PC-3 (cell line): Measurements from ENCODE around the gene B3GALNT1. TPM values are rescaled to one million over a fixed set of nuclear protein-coding genes. Genes with fewer than 3 reads are reported as not detected.

Experiments used
- ATAC-seq: fragments of 200-7000 bp; cut with Tn5 transposase; 2 replicates; pipeline ENCODE4 v1.9.1; 2020; ENCODE audit warnings: mild to moderate bottlenecking, moderate library complexity
- Bru-seq: library from RNA; stranded (reverse); fragments of 400-500 nt; gene quantifications from one replicate; lab custom pipeline; 2021; lab: Mats Ljungman, UMichigan
- BruChase-seq, 2 experiments: library from RNA; stranded (reverse); fragments of 400-500 nt; gene quantifications; one replicate each; lab custom pipeline; 2021; lab: Mats Ljungman, UMichigan
- BruUV-seq: library from RNA; stranded (reverse); fragments of 400-500 nt; replicated peaks from 2 replicates; lab custom pipeline; 2021; lab: Mats Ljungman, UMichigan
- CTCF ChIA-PET: fragments of 300-600 bp; sonication (Branson Sonifier 250); formaldehyde crosslinking; loops from one replicate; lab custom pipeline; 2022; ENCODE audit warnings: antibody characterized with exemption; lab: Charles Lee
- POLR2A ChIA-PET: fragments of 300-600 bp; sonication (Branson Sonifier 250); formaldehyde crosslinking; loops from one replicate; lab custom pipeline; 2022; ENCODE audit warnings: antibody characterized with exemption; ENCODE audit not compliant: unreplicated experiment; lab: Charles Lee
- DNase-seq: peaks from one replicate; pipeline ENCODE4 v3.0.0-alpha.2; 2015
- H2AFZ ChIP-seq: fragments of 300-600 bp; sonication (generic); 2 replicates; pipeline ENCODE4 v1.6.0; 2016; ENCODE audit warnings: antibody characterized with exemption, low read length
- H3F3A ChIP-seq: fragments of 300-600 bp; sonication (generic); one replicate; pipeline ENCODE4 v1.6.0; 2017; ENCODE audit warnings: antibody characterized with exemption, low read length, control low read depth, mild to moderate bottlenecking; ENCODE audit not compliant: unreplicated experiment
- H3K27ac ChIP-seq: fragments of 300-600 bp; sonication (generic); 2 replicates; pipeline ENCODE4 v1.5.1; 2016; ENCODE audit warnings: mild to moderate bottlenecking, low read length
- H3K27me3 ChIP-seq: fragments of 300-600 bp; sonication (generic); 2 replicates; pipeline ENCODE4 v1.6.1; 2016; ENCODE audit warnings: low read length, mixed read lengths
- H3K36me3 ChIP-seq: fragments of 300-600 bp; sonication (generic); 2 replicates; pipeline ENCODE4 v1.6.1; 2016; ENCODE audit warnings: low read depth, mixed run types, low read length, mixed read lengths
- H3K4me1 ChIP-seq: fragments of 300-600 bp; sonication (generic); 2 replicates; pipeline ENCODE4 v1.5.1; 2016; ENCODE audit warnings: low read length; ENCODE audit not compliant: insufficient read depth
- H3K4me2 ChIP-seq: fragments of 300-600 bp; sonication (generic); 2 replicates; pipeline ENCODE4 v1.6.0; 2016; ENCODE audit warnings: low read length
- H3K4me3 ChIP-seq: fragments of 300-600 bp; sonication (generic); 2 replicates; pipeline ENCODE4 v1.5.1; 2016; ENCODE audit warnings: mild to moderate bottlenecking, low read length, mixed read lengths
- H3K79me2 ChIP-seq: fragments of 300-600 bp; sonication (generic); 2 replicates; pipeline ENCODE4 v1.6.1; 2017; ENCODE audit warnings: low read length, mixed read lengths
- H3K9ac ChIP-seq: fragments of 300-600 bp; sonication (generic); 2 replicates; pipeline ENCODE4 v1.6.0; 2016; ENCODE audit warnings: mild to moderate bottlenecking, low read length
- H3K9me2 ChIP-seq: fragments of 300-600 bp; sonication (generic); replicated peaks from 2 replicates; pipeline ENCODE4 v1.6.1; 2016; ENCODE audit warnings: mixed run types, low read length, mixed read lengths
- H3K9me3 ChIP-seq: fragments of 300-600 bp; sonication (generic); 2 replicates; pipeline ENCODE4 v1.6.1; 2016; ENCODE audit warnings: low read length, mixed read lengths
- H4K20me1 ChIP-seq: fragments of 300-600 bp; sonication (generic); 2 replicates; pipeline ENCODE4 v1.6.1; 2016; ENCODE audit warnings: low read length, mixed read lengths
- EZH2 ChIP-seq: fragments of 300-600 bp; sonication (generic); IDR thresholded peaks from one replicate; pipeline ENCODE4 v1.6.1; 2017; ENCODE audit warnings: antibody characterized with exemption, mild to moderate bottlenecking, low read length; ENCODE audit not compliant: unreplicated experiment
- EZH2phosphoT487 ChIP-seq: fragments of 300-600 bp; sonication (generic); IDR thresholded peaks from 2 replicates; pipeline ENCODE4 v1.6.1; 2018; ENCODE audit warnings: mild to moderate bottlenecking, antibody characterized with exemption, low read length, borderline replicate concordance
- intact Hi-C: fragments of 100-400 bp; cut with micrococcal nuclease; formaldehyde crosslinking; loops from 2 replicates; pipeline ENCODE4 v1.9.0; 2023
- long read RNA-seq: library from polyadenylated mRNA; unstranded; transcript quantifications from one replicate; pipeline ENCODE4 v2.0.0, GENCODE V29; 2021; ENCODE audit not compliant: unreplicated experiment
- total RNA-seq: library from RNA; depleted of rRNA; stranded (reverse); fragments of >200 nt; gene quantifications from 2 replicates; pipeline ENCODE4 v1.2.3, GENCODE V29; 2014; rRNA removed
- TF ChIP-seq, protein P1 (sequence below): fragments of 300-600 bp; sonication (generic); conservative IDR thresholded peaks from 2 replicates; pipeline ENCODE4 v1.5.1; 2017; ENCODE audit warnings: antibody characterized with exemption, low read depth, mild to moderate bottlenecking, low read length

B3GALNT1 gene, protein sequence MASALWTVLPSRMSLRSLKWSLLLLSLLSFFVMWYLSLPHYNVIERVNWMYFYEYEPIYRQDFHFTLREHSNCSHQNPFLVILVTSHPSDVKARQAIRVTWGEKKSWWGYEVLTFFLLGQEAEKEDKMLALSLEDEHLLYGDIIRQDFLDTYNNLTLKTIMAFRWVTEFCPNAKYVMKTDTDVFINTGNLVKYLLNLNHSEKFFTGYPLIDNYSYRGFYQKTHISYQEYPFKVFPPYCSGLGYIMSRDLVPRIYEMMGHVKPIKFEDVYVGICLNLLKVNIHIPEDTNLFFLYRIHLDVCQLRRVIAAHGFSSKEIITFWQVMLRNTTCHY
- 110 and 125 TPM in 2 replicates for total RNA-seq
- percentile 93 among the genes with signal in this experiment for Bru-seq, nascent RNA
- BruChase-seq, experiment 1, labeled RNA remaining after a 6-hour chase = percentile 91 among the genes with signal in this experiment
- BruChase-seq, experiment 2, labeled RNA remaining after a 2-hour chase = percentile 90 among the genes with signal in this experiment
- long read RNA-seq, transcript B3GALNT1-212 (5 exons, 1,660 nt) = major isoform, 78 of 304 reads
- long read RNA-seq, transcript B3GALNT1-202 (4 exons, 3,221 nt) = minor isoform, 17 of 304 reads
- long read RNA-seq, transcript B3GALNT1-218 (4 exons, 541 nt) = minor isoform, 49 of 304 reads
- long read RNA-seq, transcript B3GALNT1-201 (5 exons, 3,313 nt) = minor isoform, 22 of 304 reads
- long read RNA-seq, partial matches to known transcripts = 27 of 304 reads
- long read RNA-seq, other reads (novel, unspliced or antisense) = 99 of 304 reads

DNA sequence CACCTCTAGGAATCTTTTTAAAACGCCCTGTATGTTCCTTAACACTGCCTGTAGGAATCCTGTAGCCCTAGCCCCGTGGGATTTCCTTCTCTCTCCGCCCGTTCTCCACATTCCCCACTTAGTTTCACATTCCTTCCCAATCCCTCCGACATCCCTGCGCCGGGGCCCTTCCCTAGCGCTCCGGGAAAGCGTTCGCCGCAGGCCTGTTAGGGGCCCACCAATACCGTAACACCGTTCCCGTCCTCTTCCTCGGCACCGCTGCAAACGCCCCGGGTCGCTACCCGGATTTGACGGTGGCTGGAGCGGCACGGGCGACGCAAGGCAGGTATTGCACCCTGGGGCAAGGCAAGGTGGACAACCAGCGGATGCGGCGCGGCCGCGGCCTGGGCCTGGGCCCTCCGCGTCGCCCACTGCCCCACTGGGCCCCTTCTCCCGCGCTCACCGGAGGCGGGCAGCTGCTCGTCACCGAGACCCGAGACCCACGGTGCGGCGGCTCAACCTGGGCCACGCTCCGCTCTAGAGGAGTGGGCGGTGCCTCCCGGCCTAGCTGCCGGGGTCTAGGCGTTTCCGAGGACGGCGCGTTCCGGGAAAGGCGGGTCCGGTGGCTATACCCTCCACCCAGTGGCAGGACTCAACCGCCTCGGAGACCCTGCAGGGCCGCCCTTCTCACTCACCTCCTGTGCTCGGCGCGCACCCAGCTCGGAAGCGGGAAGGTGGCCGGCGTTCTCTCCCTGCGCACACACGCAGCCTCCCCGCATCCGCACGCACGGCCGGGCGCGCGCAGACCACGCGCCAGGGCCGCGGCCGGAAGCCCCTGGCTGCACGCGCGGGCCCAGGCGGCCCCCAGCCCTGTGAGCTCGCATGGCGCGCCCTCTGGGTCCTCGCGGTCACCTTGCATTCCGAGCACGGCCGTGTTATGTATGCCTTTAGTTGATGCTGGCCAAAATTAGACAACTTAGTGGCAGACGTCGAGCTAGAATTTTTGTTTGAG lies at the start of gene B3GALNT1:
TSS of gene B3GALNT1 (minus strand) at position 789 of the 991 bp plus-strand sequence. CDS start 18,595 bp downstream, outside the sequence.
- H3F3A ChIP-seq = peaks cover 3% of the 10 kb centered on the region
- ChIA-PET POLR2A (no interaction called here), CTCF (interaction anchor here (0.6 kb wide), 1 partner anchor 269 kb away, joined by 3 read pairs; no protein-coding TSS in a partner anchor)
- peak within 1 kb of the TSS; percentile 85 for H2AFZ ChIP-seq
- peak within 1 kb of the TSS; percentile 89 for H3K4me2 ChIP-seq
- H3K27me3 ChIP-seq = no peaks in the 10 kb centered on the region
- H3K9me3 ChIP-seq = no peaks in the 10 kb centered on the region
- peak within 1 kb of the TSS; percentile 55 for H3K27ac ChIP-seq
- intact Hi-C loops = loop anchor here (1.0 to 5.0 kb wide), 4 partner anchors 35 to 168 kb away; no protein-coding TSS in a partner anchor
- TF ChIP-seq EZH2phosphoT487 = peak; percentile 97
- TF ChIP-seq EZH2 = no peak
- ATAC-seq = peak; percentile 72
- peaks cover 72% of the 10 kb centered on the region for H3K4me1 ChIP-seq
- peak; percentile 65 for DNase-seq
- BruUV-seq = no TSS peak
- no peaks in the 10 kb centered on the region for H4K20me1 ChIP-seq
- H3K9ac ChIP-seq = peak within 1 kb of the TSS; percentile 81
- H3K4me3 ChIP-seq = peak within 1 kb of the TSS; percentile 89
- H3K79me2 ChIP-seq = peaks cover 46% of the 10 kb centered on the region
- peaks cover 25% of the 10 kb centered on the region for H3K36me3 ChIP-seq
- H3K9me2 ChIP-seq = no peaks in the 10 kb centered on the region

DNA sequence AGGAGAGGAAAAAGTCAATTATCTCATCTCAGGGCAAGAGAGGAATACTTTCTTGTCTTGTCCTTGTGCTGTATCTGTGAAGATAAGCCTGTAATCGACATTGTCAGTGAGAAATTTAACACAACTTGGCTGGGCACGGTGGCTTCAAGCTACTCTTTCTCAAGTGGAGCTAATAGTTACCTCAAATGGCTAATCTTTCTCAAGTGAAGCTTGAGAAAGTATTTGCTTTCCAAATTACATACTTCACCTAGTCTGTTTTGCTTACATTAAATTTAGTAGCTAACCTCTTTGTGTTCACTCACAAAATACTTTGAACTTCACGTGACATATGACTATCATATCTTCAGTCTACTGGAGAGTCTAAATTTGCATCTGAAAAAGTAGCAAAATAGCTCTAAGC lies 48.3 kb upstream of the B3GALNT1 start:
- Histone ChIP-seq H3K9me3 (no peaks in the 10 kb centered on the region), H3K4me3 (no peak overlapping the region), H3K9me2 (no peaks in the 10 kb centered on the region), H3K36me3 (no peaks in the 10 kb centered on the region), H3K4me2 (no peak overlapping the region), H3F3A (peaks cover 9% of the 10 kb centered on the region), H3K79me2 (no peaks in the 10 kb centered on the region), H3K27me3 (no peaks in the 10 kb centered on the region), H3K4me1 (peaks cover 22% of the 10 kb centered on the region), H4K20me1 (no peaks in the 10 kb centered on the region), H3K27ac (no peak overlapping the region), H2AFZ (no peak overlapping the region), H3K9ac (no peak overlapping the region)
- no peak for TF ChIP-seq EZH2phosphoT487
- TF ChIP-seq EZH2 = no peak
- TF ChIP-seq, protein P1, sequence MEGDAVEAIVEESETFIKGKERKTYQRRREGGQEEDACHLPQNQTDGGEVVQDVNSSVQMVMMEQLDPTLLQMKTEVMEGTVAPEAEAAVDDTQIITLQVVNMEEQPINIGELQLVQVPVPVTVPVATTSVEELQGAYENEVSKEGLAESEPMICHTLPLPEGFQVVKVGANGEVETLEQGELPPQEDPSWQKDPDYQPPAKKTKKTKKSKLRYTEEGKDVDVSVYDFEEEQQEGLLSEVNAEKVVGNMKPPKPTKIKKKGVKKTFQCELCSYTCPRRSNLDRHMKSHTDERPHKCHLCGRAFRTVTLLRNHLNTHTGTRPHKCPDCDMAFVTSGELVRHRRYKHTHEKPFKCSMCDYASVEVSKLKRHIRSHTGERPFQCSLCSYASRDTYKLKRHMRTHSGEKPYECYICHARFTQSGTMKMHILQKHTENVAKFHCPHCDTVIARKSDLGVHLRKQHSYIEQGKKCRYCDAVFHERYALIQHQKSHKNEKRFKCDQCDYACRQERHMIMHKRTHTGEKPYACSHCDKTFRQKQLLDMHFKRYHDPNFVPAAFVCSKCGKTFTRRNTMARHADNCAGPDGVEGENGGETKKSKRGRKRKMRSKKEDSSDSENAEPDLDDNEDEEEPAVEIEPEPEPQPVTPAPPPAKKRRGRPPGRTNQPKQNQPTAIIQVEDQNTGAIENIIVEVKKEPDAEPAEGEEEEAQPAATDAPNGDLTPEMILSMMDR = no peak
- ChIA-PET POLR2A (no interaction called here), CTCF (no interaction called here)
- intact Hi-C loops = no loop called here
- no TSS peak for BruUV-seq
- DNase-seq (no peak), ATAC-seq (no peak)
